A549 (cell line): ENCODE measurements around the gene TMC4.

ENCODE experiments used
- CHD2 ChIP-seq: fragments of 150-350 bp; IDR thresholded peaks from 2 replicates; pipeline ENCODE4 v1.6.1; 2014; ENCODE audit warnings: low read length; ENCODE audit not compliant: partially characterized antibody
- EP300 ChIP-seq, 2 experiments: fragments of >200 bp; sonication (Bioruptor Twin); formaldehyde crosslinking; IDR thresholded peaks; 2 replicates in 1 of 2; 3 replicates in 1 of 2; pipeline ENCODE4 v1.6.1; 2016 to 2017
- HDAC2 ChIP-seq: fragments of 200-600 bp; sonication (generic); IDR thresholded peaks from 2 replicates; pipeline ENCODE4 v1.6.1; 2016
- HOXA7 ChIP-seq: fragments of 250-450 bp; sonication (Bioruptor Pico); IDR thresholded peaks from 2 replicates; pipeline ENCODE4 v1.5.0; 2020; ENCODE audit warnings: mild to moderate bottlenecking, moderate library complexity
- MYC ChIP-seq: IDR thresholded peaks from 2 replicates; pipeline ENCODE4 v1.6.1; 2012; ENCODE audit warnings: mild to moderate bottlenecking, inconsistent platforms, low read length, improper control_type of control experiment, borderline replicate concordance
- POLR2A ChIP-seq: IDR thresholded peaks from 2 replicates; pipeline ENCODE4 v1.6.1; 2012; ENCODE audit warnings: mild to moderate bottlenecking, low read length
- RNF2 ChIP-seq: fragments of 200-600 bp; sonication (generic); IDR thresholded peaks from 2 replicates; pipeline ENCODE4 v1.6.1; 2016; ENCODE audit warnings: low read depth, mild to moderate bottlenecking, antibody characterized with exemption, moderate library complexity, borderline replicate concordance
- SMC3 ChIP-seq: fragments of >200 bp; sonication (Bioruptor Twin); formaldehyde crosslinking; IDR thresholded peaks from 3 replicates; pipeline ENCODE4 v1.6.1; 2018; ENCODE audit warnings: inconsistent platforms
- SREBF2 ChIP-seq: fragments of 450-650 bp; IDR thresholded peaks from 2 replicates; pipeline ENCODE4 v1.6.1; 2014; ENCODE audit warnings: mild to moderate bottlenecking, moderate library complexity
- TP53 ChIP-seq: fragments of 250-450 bp; sonication (Bioruptor Pico); IDR thresholded peaks from 2 replicates; pipeline ENCODE4 v1.5.0; 2021; ENCODE audit warnings: mild to moderate bottlenecking, moderate library complexity
- ZSCAN20 ChIP-seq: fragments of 250-450 bp; sonication (Bioruptor Pico); IDR thresholded peaks from 2 replicates; pipeline ENCODE4 v1.8.0; 2022; ENCODE audit warnings: mild to moderate bottlenecking, moderate library complexity
- TF ChIP-seq, protein P1 (sequence below): fragments of >200 bp; sonication (Bioruptor Twin); formaldehyde crosslinking; IDR thresholded peaks from 3 replicates; pipeline ENCODE4 v1.5.1; 2016
- TF ChIP-seq, protein P2 (sequence below): fragments of 450-650 bp; IDR thresholded peaks from 2 replicates; pipeline ENCODE4 v1.6.1; 2014; ENCODE audit warnings: antibody characterized with exemption
- TF ChIP-seq, protein P3 (sequence below): IDR thresholded peaks from 2 replicates; pipeline ENCODE4 v1.6.1; 2012

DNA sequence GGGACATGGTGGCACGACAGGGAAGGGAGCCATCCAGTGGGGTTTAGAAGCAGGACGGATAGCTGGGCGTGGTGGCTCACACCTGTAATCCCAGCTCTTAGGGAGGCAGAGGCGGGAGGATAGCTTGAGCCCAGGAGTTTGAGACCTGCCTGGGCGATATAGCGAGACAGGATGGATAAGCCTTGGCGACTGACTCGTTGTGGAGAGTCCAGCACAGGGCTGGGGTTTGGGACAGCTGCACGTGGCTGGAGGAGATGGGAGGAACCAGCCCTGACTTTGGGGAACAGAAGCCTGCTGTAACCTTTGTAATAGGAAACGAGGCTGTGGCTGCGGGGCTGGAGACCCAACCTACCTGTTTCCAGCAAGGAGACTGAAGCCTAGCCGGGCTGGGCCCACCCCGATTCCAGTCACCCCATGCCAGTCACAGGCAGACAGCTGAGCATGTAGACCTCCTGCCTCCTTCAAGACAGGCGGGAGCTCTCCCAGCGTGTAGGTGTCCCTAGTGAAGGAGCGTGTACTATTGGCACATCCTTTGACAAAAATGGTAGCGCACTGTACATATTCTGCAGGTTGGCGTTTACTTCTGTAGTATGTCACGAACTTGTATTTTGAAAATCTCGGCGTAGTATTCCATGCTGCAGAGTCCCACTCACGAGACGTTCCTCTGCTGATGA lies 21.5 kb downstream of the TMC4 start:
- TF ChIP-seq, protein P1, sequence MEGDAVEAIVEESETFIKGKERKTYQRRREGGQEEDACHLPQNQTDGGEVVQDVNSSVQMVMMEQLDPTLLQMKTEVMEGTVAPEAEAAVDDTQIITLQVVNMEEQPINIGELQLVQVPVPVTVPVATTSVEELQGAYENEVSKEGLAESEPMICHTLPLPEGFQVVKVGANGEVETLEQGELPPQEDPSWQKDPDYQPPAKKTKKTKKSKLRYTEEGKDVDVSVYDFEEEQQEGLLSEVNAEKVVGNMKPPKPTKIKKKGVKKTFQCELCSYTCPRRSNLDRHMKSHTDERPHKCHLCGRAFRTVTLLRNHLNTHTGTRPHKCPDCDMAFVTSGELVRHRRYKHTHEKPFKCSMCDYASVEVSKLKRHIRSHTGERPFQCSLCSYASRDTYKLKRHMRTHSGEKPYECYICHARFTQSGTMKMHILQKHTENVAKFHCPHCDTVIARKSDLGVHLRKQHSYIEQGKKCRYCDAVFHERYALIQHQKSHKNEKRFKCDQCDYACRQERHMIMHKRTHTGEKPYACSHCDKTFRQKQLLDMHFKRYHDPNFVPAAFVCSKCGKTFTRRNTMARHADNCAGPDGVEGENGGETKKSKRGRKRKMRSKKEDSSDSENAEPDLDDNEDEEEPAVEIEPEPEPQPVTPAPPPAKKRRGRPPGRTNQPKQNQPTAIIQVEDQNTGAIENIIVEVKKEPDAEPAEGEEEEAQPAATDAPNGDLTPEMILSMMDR = no peak
- no peak for TF ChIP-seq TP53 (CRISPR knock-in tag)
- TF ChIP-seq MYC = no peak
- TF ChIP-seq EP300 (IDR thresholded peaks at IDR 0.05) = no peak
- TF ChIP-seq HOXA7 = no peak
- TF ChIP-seq SREBF2 = no peak
- TF ChIP-seq HDAC2 = no peak
- no peak for TF ChIP-seq POLR2A
- TF ChIP-seq, protein P2, sequence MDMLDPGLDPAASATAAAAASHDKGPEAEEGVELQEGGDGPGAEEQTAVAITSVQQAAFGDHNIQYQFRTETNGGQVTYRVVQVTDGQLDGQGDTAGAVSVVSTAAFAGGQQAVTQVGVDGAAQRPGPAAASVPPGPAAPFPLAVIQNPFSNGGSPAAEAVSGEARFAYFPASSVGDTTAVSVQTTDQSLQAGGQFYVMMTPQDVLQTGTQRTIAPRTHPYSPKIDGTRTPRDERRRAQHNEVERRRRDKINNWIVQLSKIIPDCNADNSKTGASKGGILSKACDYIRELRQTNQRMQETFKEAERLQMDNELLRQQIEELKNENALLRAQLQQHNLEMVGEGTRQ = no peak
- TF ChIP-seq, protein P3, sequence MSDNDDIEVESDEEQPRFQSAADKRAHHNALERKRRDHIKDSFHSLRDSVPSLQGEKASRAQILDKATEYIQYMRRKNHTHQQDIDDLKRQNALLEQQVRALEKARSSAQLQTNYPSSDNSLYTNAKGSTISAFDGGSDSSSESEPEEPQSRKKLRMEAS = no peak
- TF ChIP-seq RNF2 = no peak
- no peak for TF ChIP-seq CHD2
- no peak for TF ChIP-seq ZSCAN20 (CRISPR knock-in tag)
- TF ChIP-seq SMC3 = no peak
